Measurements from ENCODE around the gene ARHGEF28.

DNA sequence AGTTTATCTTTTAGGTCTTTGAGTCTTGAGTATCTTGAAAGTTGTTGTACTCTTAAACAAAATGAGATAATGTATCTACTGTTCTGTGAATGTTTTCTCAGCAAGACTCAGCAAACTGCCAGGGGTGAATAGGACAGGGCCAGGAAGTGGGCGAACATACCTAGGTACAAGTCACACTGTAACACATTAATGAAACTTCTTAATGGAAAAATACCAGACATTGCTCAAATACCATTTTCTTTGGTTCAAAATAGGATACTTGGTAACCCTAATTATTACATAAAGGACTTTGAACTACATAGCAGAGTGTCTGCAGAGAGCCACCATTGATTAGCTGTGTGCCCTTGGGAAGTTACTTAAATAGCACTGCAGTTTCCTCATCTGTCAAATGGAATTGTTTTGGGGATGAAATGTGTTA is 197.5 kb downstream of the ARHGEF28 start:
- TF ChIP-seq, protein P1, sequence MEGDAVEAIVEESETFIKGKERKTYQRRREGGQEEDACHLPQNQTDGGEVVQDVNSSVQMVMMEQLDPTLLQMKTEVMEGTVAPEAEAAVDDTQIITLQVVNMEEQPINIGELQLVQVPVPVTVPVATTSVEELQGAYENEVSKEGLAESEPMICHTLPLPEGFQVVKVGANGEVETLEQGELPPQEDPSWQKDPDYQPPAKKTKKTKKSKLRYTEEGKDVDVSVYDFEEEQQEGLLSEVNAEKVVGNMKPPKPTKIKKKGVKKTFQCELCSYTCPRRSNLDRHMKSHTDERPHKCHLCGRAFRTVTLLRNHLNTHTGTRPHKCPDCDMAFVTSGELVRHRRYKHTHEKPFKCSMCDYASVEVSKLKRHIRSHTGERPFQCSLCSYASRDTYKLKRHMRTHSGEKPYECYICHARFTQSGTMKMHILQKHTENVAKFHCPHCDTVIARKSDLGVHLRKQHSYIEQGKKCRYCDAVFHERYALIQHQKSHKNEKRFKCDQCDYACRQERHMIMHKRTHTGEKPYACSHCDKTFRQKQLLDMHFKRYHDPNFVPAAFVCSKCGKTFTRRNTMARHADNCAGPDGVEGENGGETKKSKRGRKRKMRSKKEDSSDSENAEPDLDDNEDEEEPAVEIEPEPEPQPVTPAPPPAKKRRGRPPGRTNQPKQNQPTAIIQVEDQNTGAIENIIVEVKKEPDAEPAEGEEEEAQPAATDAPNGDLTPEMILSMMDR (conservative IDR thresholded peaks at IDR 0.05 in 1 of 2, IDR thresholded peaks at IDR 0.05 in 1 of 2; ENCODE audit: low read depth in 1 of 2, low read length in 2 of 2), result no peak
- TF ChIP-seq EZH2 (IDR thresholded peaks at IDR 0.05; ENCODE audit: low read length, missing control alignments), result no peak

Data from fibroblast of lung (primary cell).